Thyroid gland (tissue), 4 donors: Measurements from ENCODE around the gene DVL1. TPM values are rescaled to one million over a fixed set of nuclear protein-coding genes. Genes with fewer than 3 reads are reported as not detected.

Experiments used
- DNase-seq, 2 donors: peaks; one replicate each; pipeline ENCODE4 v3.0.0-alpha.2; 2019
- H3K27ac ChIP-seq, 3 donors: fragments of 200-600 bp; sonication (generic); 1 replicate in 2 of 3; 2 replicates in 1 of 3; pipeline ENCODE4 v1.5.1; 2016 to 2019; ENCODE audit warnings: mild to moderate bottlenecking in 1 of 3, moderate library complexity in 1 of 3
- H3K27me3 ChIP-seq: fragments of 200-600 bp; sonication (generic); one replicate; pipeline ENCODE4 v1.5.1; 2019
- H3K36me3 ChIP-seq, 2 donors: fragments of 200-600 bp; sonication (generic); one replicate each; pipeline ENCODE4 v1.5.1; 2016 to 2019
- H3K4me1 ChIP-seq, 2 donors: fragments of 200-600 bp; sonication (generic); one replicate each; pipeline ENCODE4 v1.5.1; 2017 to 2019
- H3K4me3 ChIP-seq, 3 donors: fragments of 200-600 bp; sonication (generic); replicated peaks in 1 of 3; 1 replicate in 2 of 3; 2 replicates in 1 of 3; pipeline ENCODE4 v1.5.1; 2016; ENCODE audit warnings: mild to moderate bottlenecking in 1 of 3
- H3K9me3 ChIP-seq: fragments of 200-600 bp; sonication (generic); one replicate; pipeline ENCODE4 v1.5.1; 2017
- POLR2A ChIP-seq, 2 donors: fragments of 450-650 bp; IDR thresholded peaks; one replicate each; pipeline ENCODE4 v1.6.1; 2017; ENCODE audit warnings: antibody characterized with exemption in 2 of 2, mild to moderate bottlenecking in 2 of 2, moderate library complexity in 1 of 2
- WGBS, 2 donors: methylation state at CpG; one replicate each; pipeline ENCODE4 v1.1.5; 2017; 5-methylcytosine and 5-hydroxymethylcytosine counted together
- intact Hi-C: fragments of 100-400 bp; cut with DNase I; formaldehyde crosslinking; loops from one replicate; pipeline ENCODE4 v1.15.1; 2023
- total RNA-seq, 4 donors: library from RNA; depleted of rRNA; stranded (reverse); fragments of >200 nt; gene quantifications; one replicate each; pipeline ENCODE4 v1.2.3, GENCODE V29; 2016
- TF ChIP-seq, protein P1 (sequence below), 6 experiments: fragments of 200-600 bp in 3 of 6; fragments of 450-650 bp in 3 of 6; sonication (generic) in 3 of 6; IDR thresholded peaks; one replicate each; pipeline ENCODE4 v1.5.1; 2016 to 2019; ENCODE audit warnings: antibody characterized with exemption in 6 of 6, mild to moderate bottlenecking in 2 of 6, inconsistent platforms in 1 of 6, moderate library complexity in 1 of 6

The DVL1 gene
- total RNA-seq, 4 donors from 2014 or later = 46.6 to 79.4 (median 61.7) TPM

DNA sequence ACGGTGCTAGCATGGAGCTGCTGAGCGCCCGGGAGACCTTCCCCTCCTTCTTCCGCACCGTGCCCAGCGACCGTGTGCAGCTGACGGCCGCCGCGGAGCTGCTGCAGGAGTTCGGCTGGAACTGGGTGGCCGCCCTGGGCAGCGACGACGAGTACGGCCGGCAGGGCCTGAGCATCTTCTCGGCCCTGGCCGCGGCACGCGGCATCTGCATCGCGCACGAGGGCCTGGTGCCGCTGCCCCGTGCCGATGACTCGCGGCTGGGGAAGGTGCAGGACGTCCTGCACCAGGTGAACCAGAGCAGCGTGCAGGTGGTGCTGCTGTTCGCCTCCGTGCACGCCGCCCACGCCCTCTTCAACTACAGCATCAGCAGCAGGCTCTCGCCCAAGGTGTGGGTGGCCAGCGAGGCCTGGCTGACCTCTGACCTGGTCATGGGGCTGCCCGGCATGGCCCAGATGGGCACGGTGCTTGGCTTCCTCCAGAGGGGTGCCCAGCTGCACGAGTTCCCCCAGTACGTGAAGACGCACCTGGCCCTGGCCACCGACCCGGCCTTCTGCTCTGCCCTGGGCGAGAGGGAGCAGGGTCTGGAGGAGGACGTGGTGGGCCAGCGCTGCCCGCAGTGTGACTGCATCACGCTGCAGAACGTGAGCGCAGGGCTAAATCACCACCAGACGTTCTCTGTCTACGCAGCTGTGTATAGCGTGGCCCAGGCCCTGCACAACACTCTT, 17.0 kb downstream of the DVL1 start:
- Histone ChIP-seq H3K4me1 (peaks cover 0 to 8% of the 10 kb centered on the region in 2 donors), H3K9me3 (no peaks in the 10 kb centered on the region), H3K4me3 (no peak overlapping the region), H3K27me3 (no peaks in the 10 kb centered on the region), H3K36me3 (peaks cover 6 to 16% of the 10 kb centered on the region in 2 donors), H3K27ac (no peak overlapping the region)
- intact Hi-C loops = no loop called here
- 89 to 90% methylated on average over 9 to 16 of the region's 57 CpGs for WGBS, 2 donors
- no peak for DNase-seq
- TF ChIP-seq, protein P1, sequence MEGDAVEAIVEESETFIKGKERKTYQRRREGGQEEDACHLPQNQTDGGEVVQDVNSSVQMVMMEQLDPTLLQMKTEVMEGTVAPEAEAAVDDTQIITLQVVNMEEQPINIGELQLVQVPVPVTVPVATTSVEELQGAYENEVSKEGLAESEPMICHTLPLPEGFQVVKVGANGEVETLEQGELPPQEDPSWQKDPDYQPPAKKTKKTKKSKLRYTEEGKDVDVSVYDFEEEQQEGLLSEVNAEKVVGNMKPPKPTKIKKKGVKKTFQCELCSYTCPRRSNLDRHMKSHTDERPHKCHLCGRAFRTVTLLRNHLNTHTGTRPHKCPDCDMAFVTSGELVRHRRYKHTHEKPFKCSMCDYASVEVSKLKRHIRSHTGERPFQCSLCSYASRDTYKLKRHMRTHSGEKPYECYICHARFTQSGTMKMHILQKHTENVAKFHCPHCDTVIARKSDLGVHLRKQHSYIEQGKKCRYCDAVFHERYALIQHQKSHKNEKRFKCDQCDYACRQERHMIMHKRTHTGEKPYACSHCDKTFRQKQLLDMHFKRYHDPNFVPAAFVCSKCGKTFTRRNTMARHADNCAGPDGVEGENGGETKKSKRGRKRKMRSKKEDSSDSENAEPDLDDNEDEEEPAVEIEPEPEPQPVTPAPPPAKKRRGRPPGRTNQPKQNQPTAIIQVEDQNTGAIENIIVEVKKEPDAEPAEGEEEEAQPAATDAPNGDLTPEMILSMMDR (IDR thresholded peaks at IDR 0.05) = no peak
- no peak for TF ChIP-seq POLR2A (IDR thresholded peaks at IDR 0.05)

DNA sequence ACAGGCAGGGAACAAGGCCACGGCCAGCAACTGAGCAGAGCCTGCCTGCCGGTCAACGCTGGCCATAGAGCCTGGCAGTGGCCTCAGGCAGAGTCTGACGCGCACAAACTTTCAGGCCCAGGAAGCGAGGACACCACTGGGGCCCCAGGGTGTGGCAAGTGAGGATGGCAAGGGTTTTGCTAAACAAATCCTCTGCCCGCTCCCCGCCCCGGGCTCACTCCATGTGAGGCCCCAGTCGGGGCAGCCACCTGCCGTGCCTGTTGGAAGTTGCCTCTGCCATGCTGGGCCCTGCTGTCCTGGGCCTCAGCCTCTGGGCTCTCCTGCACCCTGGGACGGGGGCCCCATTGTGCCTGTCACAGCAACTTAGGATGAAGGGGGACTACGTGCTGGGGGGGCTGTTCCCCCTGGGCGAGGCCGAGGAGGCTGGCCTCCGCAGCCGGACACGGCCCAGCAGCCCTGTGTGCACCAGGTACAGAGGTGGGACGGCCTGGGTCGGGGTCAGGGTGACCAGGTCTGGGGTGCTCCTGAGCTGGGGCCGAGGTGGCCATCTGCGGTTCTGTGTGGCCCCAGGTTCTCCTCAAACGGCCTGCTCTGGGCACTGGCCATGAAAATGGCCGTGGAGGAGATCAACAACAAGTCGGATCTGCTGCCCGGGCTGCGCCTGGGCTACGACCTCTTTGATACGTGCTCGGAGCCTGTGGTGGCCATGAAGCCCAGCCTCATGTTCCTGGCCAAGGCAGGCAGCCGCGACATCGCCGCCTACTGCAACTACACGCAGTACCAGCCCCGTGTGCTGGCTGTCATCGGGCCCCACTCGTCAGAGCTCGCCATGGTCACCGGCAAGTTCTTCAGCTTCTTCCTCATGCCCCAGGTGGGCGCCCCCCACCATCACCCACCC, 17.9 kb downstream of the DVL1 start, which contains the start of gene TAS1R3:
Gene TAS1R3 (plus strand): TSS at position 213 of the 898 bp plus-strand sequence. CDS start 66 bp downstream, at position 279.
- no peak for DNase-seq
- 72 to 73% methylated on average over 11 to 27 of the region's 41 CpGs for WGBS, 2 donors
- Histone ChIP-seq H3K27me3 (no peaks in the 10 kb centered on the region), H3K36me3 (peaks cover 6 to 15% of the 10 kb centered on the region in 2 donors), H3K4me1 (peaks cover 0 to 11% of the 10 kb centered on the region in 2 donors), H3K27ac (no peak within 1 kb of the TSS), H3K4me3 (no peak within 1 kb of the TSS), H3K9me3 (no peaks in the 10 kb centered on the region)
- TF ChIP-seq, protein P1 (IDR thresholded peaks at IDR 0.05) = no peak
- no peak for TF ChIP-seq POLR2A (IDR thresholded peaks at IDR 0.05)
- intact Hi-C loops = no loop called here

DNA sequence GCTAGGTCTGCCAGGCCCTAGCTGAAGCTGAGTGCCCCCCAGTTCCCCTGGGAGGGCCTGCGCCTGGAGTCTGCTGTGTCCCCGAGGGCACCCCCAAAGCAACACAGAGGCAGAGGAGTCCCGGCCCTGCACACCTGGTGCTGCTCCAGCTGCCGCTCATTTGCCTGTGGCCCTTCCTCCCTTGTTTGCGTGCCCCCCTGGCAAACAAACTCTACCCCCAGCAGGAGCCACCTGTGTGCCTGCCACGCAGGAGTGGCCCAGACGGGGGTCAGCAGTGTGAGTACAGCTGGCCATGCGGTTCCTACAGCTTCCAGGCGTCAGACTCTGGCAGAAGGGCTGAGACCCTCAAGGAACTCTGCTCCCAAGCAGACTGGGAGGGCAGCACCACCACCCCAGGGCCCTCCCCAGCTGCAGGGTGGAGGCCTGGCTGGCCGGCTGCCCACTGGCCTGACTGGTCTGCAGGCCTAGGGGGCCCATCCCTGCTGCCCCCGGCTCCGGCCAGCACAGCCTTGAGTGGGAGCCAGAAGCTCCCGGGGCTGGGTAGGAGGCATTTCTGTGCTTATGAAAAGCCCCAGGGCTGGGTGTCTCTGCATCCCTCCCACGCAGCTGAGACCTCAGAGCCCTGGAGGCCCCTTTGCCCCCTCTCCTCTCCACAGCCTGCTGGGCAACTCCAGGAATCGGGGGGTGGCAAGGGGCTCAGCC, 18.7 kb downstream of the DVL1 start:
- TF ChIP-seq POLR2A (IDR thresholded peaks at IDR 0.05) = no peak
- TF ChIP-seq, protein P1 (IDR thresholded peaks at IDR 0.05) = no peak
- Histone ChIP-seq H3K4me1 (peaks cover 5 to 19% of the 10 kb centered on the region in 2 donors), H3K4me3 (no peak overlapping the region), H3K36me3 (peaks cover 6 to 12% of the 10 kb centered on the region in 2 donors), H3K27ac (no peak overlapping the region), H3K27me3 (no peaks in the 10 kb centered on the region), H3K9me3 (no peaks in the 10 kb centered on the region)
- intact Hi-C loops = no loop called here
- DNase-seq = no peak
- 67 to 77% methylated on average over 8 to 10 of the region's 15 CpGs for WGBS, 2 donors

DNA sequence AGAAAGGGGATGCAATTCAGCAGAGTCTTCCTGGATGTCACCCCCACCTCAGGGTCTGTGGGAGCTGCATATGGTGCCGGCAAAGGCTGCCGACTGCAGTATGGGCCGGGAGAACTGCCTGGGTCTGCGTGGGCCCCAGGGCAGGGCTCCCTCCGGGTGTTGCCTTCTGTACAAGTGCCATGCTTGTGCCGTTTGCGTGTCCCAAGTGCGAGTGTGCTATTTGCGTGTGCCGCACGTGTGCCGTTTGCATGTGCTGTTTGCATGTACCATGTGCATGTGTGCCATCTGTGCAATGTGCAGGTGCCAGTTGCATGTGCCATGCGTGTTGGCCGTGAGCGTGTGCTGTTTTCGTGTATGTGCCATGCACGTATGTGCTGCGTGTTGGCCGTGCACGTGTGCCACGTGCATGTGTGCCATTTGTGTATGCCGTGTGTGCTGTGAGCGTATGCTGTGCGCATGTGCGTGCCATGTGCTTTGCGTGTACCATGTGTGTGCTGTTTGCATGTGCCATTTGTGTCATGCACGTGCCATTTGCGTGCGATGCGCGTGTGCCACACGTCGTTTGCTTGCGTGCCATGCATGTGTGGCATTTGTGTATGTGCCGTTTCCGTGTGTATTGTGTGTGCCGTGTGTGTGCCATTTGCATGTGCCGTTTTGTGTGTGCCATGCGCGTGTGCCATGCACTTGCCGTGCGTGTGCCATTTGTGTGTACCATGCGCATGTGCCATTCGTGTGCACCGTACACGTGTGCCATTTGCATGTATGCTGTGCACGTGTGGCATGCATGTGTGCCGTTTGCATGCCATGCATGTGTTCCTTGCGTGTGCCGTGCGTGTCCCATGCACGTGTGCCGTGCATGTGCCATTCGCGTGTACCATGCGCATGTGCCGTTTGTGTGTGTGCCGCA, 19.7 kb downstream of the DVL1 start:
- Histone ChIP-seq H3K27me3 (no peaks in the 10 kb centered on the region), H3K36me3 (peaks cover 6 to 12% of the 10 kb centered on the region in 2 donors), H3K4me3 (no peak overlapping the region), H3K27ac (no peak overlapping the region), H3K4me1 (peaks cover 12 to 24% of the 10 kb centered on the region in 2 donors), H3K9me3 (no peaks in the 10 kb centered on the region)
- intact Hi-C loops = loop anchor here (10.0 kb wide), 1 partner anchor 55 kb away; the partner anchor contains the start of gene UBE2J2
- WGBS, 2 donors = 91 to 92% methylated on average over 43 to 58 of the region's 58 CpGs
- DNase-seq = no peak
- TF ChIP-seq POLR2A (IDR thresholded peaks at IDR 0.05) = no peak
- TF ChIP-seq, protein P1 (IDR thresholded peaks at IDR 0.05) = no peak
